NCI-H460 (cell line): Measurements from ENCODE around the gene ENO3. TPM values are rescaled to one million over a fixed set of nuclear protein-coding genes. Genes with fewer than 3 reads are reported as not detected.
A peak's percentile ranks its signal among the peaks of the same experiment; 100 is the strongest.
"Not testable (repeated sequence)": the region's sequence is repeated elsewhere in the genome, so short reads cannot be mapped to it uniquely, and the experiment has no call there.

Experiments used
- DNase-seq: peaks from one replicate; pipeline ENCODE4 v3.0.0-alpha.2; 2016; ENCODE audit warnings: low read depth; ENCODE audit errors: extremely low read depth
- polyA plus RNA-seq: library from polyadenylated mRNA; depleted of rRNA; stranded (reverse); fragments of >200 nt; gene quantifications from 2 replicates; pipeline ENCODE4 v1.2.3, GENCODE V29; 2014; cell fraction: nucleus; rRNA removed
- total RNA-seq: library from RNA; depleted of rRNA; stranded (reverse); fragments of >200 nt; shearing (Covaris generic); gene quantifications from 2 replicates; pipeline ENCODE4 v1.2.3, GENCODE V29; 2014; rRNA removed

The ENO3 gene
- 5.4 and 7.5 TPM in 2 replicates for total RNA-seq
- 19.7 and 21.4 TPM in 2 replicates for polyA plus RNA-seq

- DNase-seq = no peak
These were observed at the start of gene ENO3 for GRCh38 chr17:4950746-4951204. TSS of gene ENO3 (plus strand) at chr17:4951119. CDS start at chr17:4951830, 711 bp downstream.

- DNase-seq = no peak
These were observed 49.1 kb upstream of the ENO3 start for GRCh38 chr17:4901648-4902344.

GRCh38 chr17:4902540-4902939, 48.4 kb upstream of the ENO3 start:
- DNase-seq = no peak

GRCh38 chr17:4903051-4903818, 47.7 kb upstream of the ENO3 start, which contains the start of gene CHRNE:
TSS of gene CHRNE (minus strand) at chr17:4903098. CDS start at chr17:4903063, 35 bp downstream.
- peak; percentile 71 for DNase-seq

- DNase-seq = not testable (repeated sequence)
These were observed 44.3 kb upstream of the ENO3 start for GRCh38 chr17:4906642-4907041.

- no peak for DNase-seq
These were observed 42.6 kb upstream of the ENO3 start for GRCh38 chr17:4908301-4908700.

- peak; percentile 85 for DNase-seq
These were observed 42.0 kb upstream of the ENO3 start for GRCh38 chr17:4908711-4909496.

- no peak for DNase-seq
These were observed 36.9 kb upstream of the ENO3 start for GRCh38 chr17:4913994-4914393.

- DNase-seq = not testable (repeated sequence)
These were observed 36.4 kb upstream of the ENO3 start for GRCh38 chr17:4914551-4914950.

- no peak for DNase-seq
These were observed 31.3 kb upstream of the ENO3 start for GRCh38 chr17:4919511-4920047.

GRCh38 chr17:4920351-4921048, 30.4 kb upstream of the ENO3 start:
- DNase-seq = no peak

GRCh38 chr17:4921320-4921719, 29.6 kb upstream of the ENO3 start:
- DNase-seq = no peak

GRCh38 chr17:4926577-4927335, 24.2 kb upstream of the ENO3 start:
- DNase-seq = not testable (repeated sequence)

- DNase-seq = no peak
These were observed 22.0 kb upstream of the ENO3 start for GRCh38 chr17:4928881-4929280.

- no peak for DNase-seq
These were observed 19.0 kb upstream of the ENO3 start, which contains the start of gene GP1BA for GRCh38 chr17:4931963-4932362. TSS of gene GP1BA (plus strand) at chr17:4932277. CDS start at chr17:4932605, 328 bp downstream.

- no peak for DNase-seq
These were observed 18.2 kb upstream of the ENO3 start for GRCh38 chr17:4932756-4933155.

- DNase-seq = no peak
These were observed 17.3 kb upstream of the ENO3 start for GRCh38 chr17:4933646-4934045.

GRCh38 chr17:4934173-4934979, 16.5 kb upstream of the ENO3 start:
- DNase-seq = no peak
